Progenitor cell of endocrine pancreas (in vitro differentiated cells): ENCODE measurements around the gene PSMG4. TPM values are rescaled to one million over a fixed set of nuclear protein-coding genes. Genes with fewer than 3 reads are reported as not detected.

Experiments used
- DNase-seq: peaks from one replicate; pipeline ENCODE4 v3.0.0; 2021; ENCODE audit warnings: low spot score; ENCODE audit not compliant: unreplicated experiment
- H3K27ac Mint-ChIP-seq: 2 replicates; pipeline ENCODE4 v1.8.0; 2021; ENCODE audit warnings: mild to moderate bottlenecking, moderate library complexity, mixed read lengths
- H3K27me3 Mint-ChIP-seq: 2 replicates; pipeline ENCODE4 v1.8.0; 2021; ENCODE audit warnings: mixed read lengths
- H3K36me3 Mint-ChIP-seq: 2 replicates; pipeline ENCODE4 v1.8.0; 2022; ENCODE audit warnings: mixed read lengths; ENCODE audit not compliant: insufficient read depth
- H3K4me1 Mint-ChIP-seq: 2 replicates; pipeline ENCODE4 v1.8.0; 2021; ENCODE audit warnings: low read depth, mixed read lengths
- H3K4me3 Mint-ChIP-seq: 2 replicates; pipeline ENCODE4 v1.8.0; 2021; ENCODE audit warnings: low read depth, mild to moderate bottlenecking, moderate library complexity, mixed read lengths
- H3K9me3 Mint-ChIP-seq: 2 replicates; pipeline ENCODE4 v1.8.0; 2021; ENCODE audit warnings: low read depth, mixed read lengths
- CTCF ChIP-seq: fragments of 200-600 bp; sonication (generic); IDR thresholded peaks from one replicate; pipeline ENCODE4 v1.5.0; 2021; ENCODE audit warnings: antibody characterized with exemption, mild to moderate bottlenecking; ENCODE audit not compliant: unreplicated experiment
- total RNA-seq: library from RNA; stranded (reverse); gene quantifications from 2 replicates; pipeline ENCODE4 v1.2.1, GENCODE V29; 2021

The PSMG4 gene
- total RNA-seq, 1 donor from 2014 or later, result 17.7 TPM

GRCh38 chr6:3266170-3266569, 7.4 kb downstream of the PSMG4 start:
- TF ChIP-seq CTCF, result no peak
- Mint-ChIP-seq H3K4me1 (no peaks in the 10 kb centered on the region), H3K36me3 (peaks cover 9% of the 10 kb centered on the region), H3K4me3 (no peak overlapping the region), H3K9me3 (no peaks in the 10 kb centered on the region), H3K27ac (no peak overlapping the region), H3K27me3 (no peaks in the 10 kb centered on the region)
- no peak for DNase-seq

GRCh38 chr6:3267162-3267561, 8.4 kb downstream of the PSMG4 start:
- H3K27me3 Mint-ChIP-seq, result no peaks in the 10 kb centered on the region
- TF ChIP-seq CTCF, result no peak
- H3K27ac Mint-ChIP-seq, result no peak overlapping the region
- no peaks in the 10 kb centered on the region for H3K4me1 Mint-ChIP-seq
- no peak for DNase-seq
- H3K4me3 Mint-ChIP-seq, result no peak overlapping the region
- H3K9me3 Mint-ChIP-seq, result no peaks in the 10 kb centered on the region
- H3K36me3 Mint-ChIP-seq, result peaks cover 13% of the 10 kb centered on the region

- peaks cover 13% of the 10 kb centered on the region for H3K36me3 Mint-ChIP-seq
- no peaks in the 10 kb centered on the region for H3K27me3 Mint-ChIP-seq
- no peaks in the 10 kb centered on the region for H3K9me3 Mint-ChIP-seq
- DNase-seq, result no peak
- H3K27ac Mint-ChIP-seq, result no peak overlapping the region
- no peak overlapping the region for H3K4me3 Mint-ChIP-seq
- H3K4me1 Mint-ChIP-seq, result no peaks in the 10 kb centered on the region
- no peak for TF ChIP-seq CTCF
Measured at GRCh38 chr6:3268680-3269079, 9.9 kb downstream of the PSMG4 start.

- Mint-ChIP-seq H3K27ac (no peak overlapping the region), H3K27me3 (no peaks in the 10 kb centered on the region)
Measured at GRCh38 chr6:3269281-3269975, 10.7 kb downstream of the PSMG4 start.

GRCh38 chr6:3270258-3270657, 11.5 kb downstream of the PSMG4 start:
- H3K27ac Mint-ChIP-seq, result no peak overlapping the region
- no peak for TF ChIP-seq CTCF
- no peaks in the 10 kb centered on the region for H3K9me3 Mint-ChIP-seq
- H3K4me1 Mint-ChIP-seq, result no peaks in the 10 kb centered on the region
- DNase-seq, result no peak
- no peaks in the 10 kb centered on the region for H3K27me3 Mint-ChIP-seq
- peaks cover 14% of the 10 kb centered on the region for H3K36me3 Mint-ChIP-seq
- H3K4me3 Mint-ChIP-seq, result no peak overlapping the region

More at GRCh38 chr6:3269281-3269975, 10.7 kb downstream of the PSMG4 start:
- Mint-ChIP-seq H3K36me3 (peaks cover 14% of the 10 kb centered on the region), H3K4me1 (no peaks in the 10 kb centered on the region), H3K4me3 (no peak overlapping the region), H3K9me3 (no peaks in the 10 kb centered on the region)
- no peak for TF ChIP-seq CTCF
- no peak for DNase-seq
